Measurements from ENCODE around the gene MOSPD3. TPM values are rescaled to one million over a fixed set of nuclear protein-coding genes. Genes with fewer than 3 reads are reported as not detected.
"Not testable (repeated sequence)": the region's sequence is repeated elsewhere in the genome, so short reads cannot be mapped to it uniquely, and the experiment has no call there.

The MOSPD3 gene, protein sequence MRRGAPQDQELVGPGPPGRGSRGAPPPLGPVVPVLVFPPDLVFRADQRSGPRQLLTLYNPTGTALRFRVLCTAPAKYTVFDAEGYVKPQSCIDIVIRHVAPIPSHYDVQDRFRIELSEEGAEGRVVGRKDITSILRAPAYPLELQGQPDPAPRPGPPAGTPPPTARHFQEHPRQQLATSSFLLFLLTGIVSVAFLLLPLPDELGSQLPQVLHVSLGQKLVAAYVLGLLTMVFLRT
- 10.1 and 18.5 TPM in 2 replicates for total RNA-seq (2014; rRNA removed; shearing (Covaris generic))

DNA sequence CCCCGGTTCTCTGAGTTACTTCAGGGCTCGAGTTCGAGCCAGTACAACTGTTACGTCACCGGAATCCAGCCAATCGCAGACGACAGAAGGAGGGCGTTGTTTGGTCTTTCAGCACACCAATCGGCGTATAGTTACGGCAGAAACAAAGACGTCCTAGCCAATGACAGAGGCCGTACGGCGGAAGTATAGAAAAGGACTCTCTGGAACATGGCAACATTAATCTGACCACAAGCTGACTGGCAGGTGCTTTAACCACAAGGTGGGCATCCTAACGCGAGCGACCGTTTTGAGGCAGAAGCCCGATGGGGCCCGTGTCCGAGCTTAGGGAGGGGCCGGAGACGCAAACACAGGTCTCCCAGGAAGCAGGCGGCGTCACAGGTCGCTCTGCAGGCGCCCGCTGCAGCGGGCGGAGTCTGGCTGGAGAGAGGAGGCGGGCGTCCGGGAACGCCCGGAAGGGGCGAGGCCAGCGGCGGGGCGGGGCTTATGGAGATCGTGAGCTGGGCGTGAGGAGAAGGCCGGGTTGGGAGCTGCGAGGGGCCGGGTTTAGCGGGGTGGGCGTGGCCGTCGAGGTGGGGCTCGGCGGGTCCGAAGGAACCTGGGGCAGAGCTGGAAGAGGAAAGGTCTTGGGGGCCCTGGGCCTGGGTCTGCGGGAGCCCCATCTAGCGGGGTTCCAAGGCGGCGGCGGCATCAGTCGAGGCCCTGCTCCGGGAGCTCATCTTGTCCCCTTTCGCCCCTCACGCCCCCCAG is at the start of gene MOSPD3:
MOSPD3 (plus strand) TSS at position 558 of the 747 bp plus-strand sequence. CDS start 252 bp downstream, outside the sequence.
- peak; percentile 100 for DNase-seq (ENCODE audit: low spot score)

DNA sequence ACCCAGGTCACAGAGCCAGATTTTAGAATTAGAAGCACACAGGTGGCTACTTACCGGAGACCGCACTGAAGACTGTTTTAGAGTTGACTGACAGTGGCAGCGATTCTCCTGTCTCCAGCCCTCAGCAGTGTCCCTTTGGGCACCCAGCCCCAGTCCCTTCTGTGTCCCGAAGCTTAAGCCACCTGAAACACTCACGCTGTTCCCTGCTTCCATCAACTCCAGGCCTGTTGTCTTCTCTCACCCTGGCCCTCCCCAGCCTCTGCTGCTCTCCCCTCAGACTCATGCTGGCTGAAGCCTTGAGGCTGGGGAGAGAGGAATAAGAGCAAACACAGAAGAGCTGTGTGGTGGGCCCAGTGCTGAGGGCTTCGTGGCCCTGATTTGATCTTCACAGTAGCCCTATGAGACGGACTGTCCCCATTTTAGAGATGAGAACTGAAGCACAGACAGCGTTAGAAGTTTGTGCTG is 49.2 kb upstream of the MOSPD3 start:
- no peak for DNase-seq (ENCODE audit: low spot score)

DNA sequence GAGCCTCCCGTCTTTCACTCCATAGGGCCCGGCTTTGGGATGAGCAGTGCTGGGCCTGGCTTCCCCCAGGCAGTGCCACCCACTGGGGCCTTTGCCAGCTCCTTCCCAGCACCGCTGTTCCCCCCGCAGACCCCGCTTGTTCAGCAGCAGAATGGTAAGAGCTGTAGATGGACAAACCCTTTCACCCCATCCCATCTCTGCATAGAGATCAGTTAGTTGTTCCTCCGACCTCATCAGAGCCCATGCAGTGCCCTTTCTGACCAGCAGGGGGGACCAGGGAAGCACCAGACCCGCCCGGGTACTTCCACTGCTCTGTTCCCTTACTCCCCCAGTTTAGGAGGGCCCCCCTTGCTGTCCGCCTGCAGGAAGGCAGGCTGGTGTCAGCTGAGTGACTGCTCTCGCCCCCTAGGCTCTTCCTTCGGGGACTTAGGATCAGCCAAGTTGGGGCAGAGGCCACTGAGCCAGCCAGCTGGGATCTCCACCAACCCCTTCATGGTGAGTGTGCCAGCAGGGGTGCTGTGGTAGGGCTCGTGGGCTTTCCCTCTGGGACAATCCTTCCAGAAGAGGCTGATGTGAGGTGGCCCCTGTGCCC is 48.4 kb upstream of the MOSPD3 start:
- DNase-seq (ENCODE audit: low spot score): peak; percentile 48

DNA sequence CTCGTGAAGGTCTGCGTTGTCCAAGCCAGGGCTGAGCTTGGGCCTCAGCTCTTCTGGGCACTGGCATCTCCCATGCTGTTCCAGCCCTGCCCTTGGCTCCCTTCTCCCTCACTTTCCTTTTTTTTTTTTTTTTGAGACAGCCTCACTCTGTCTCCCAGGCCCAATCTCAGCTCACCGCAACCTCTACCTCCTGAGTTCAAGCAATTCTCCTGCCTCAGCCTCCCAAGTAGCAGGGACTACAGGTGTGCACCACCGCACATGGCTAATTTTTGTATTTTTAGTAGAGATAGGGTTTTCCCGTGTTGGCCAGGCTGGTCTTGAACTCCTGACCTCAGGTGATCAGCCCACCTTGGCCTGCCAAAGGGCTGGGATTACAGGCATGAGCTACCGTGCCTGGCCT is 47.9 kb upstream of the MOSPD3 start:
- not testable (repeated sequence) for DNase-seq (ENCODE audit: low spot score)

DNA sequence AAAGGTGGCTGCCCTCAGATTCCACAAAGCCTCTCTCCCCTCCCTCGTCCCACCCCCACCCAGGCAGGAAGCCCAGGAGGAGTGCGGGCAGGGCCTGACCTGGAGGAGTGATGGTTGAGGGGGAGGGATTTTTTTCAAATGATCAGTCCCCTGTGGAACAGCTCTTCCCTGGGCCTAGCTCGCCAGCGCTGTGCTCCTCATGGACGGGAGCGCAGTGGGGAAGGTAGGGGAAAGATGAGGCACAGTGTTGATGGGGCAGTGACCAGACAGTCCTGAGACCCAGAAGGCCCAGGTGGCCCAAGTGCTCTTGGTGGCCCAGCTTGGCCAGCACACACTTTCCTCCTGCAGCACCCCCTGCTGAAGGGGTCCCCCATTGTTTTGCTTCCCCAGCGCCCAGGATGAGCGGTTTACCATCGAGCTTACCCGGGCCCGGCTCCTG is 47.2 kb upstream of the MOSPD3 start:
- DNase-seq (ENCODE audit: low spot score): no peak

DNA sequence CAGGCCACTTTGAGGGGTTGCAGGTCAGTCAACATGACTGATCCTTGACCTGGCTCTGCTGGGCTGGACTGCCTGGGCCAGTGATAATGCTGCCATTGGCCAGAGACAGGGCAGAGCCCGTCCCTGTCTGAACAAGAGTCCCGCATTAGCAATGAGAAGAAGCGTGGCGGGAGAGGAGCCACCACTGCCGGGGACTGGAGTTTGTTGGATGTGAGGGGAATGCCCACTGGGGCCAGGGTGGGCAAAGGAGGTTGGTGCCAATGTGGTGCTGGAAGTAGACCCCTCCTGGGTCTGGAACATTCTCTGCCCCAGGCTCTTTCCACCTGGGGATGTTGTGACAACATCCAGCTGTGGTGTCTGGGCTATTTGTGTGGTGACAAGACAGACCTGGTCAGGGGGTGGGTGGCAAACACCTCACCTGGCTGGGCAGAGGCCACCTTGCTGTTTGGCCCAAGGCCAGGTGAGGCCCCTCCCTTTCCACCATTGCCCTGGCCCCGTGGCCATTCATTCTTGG is 46.3 kb upstream of the MOSPD3 start:
- no peak for DNase-seq (ENCODE audit: low spot score)

DNA sequence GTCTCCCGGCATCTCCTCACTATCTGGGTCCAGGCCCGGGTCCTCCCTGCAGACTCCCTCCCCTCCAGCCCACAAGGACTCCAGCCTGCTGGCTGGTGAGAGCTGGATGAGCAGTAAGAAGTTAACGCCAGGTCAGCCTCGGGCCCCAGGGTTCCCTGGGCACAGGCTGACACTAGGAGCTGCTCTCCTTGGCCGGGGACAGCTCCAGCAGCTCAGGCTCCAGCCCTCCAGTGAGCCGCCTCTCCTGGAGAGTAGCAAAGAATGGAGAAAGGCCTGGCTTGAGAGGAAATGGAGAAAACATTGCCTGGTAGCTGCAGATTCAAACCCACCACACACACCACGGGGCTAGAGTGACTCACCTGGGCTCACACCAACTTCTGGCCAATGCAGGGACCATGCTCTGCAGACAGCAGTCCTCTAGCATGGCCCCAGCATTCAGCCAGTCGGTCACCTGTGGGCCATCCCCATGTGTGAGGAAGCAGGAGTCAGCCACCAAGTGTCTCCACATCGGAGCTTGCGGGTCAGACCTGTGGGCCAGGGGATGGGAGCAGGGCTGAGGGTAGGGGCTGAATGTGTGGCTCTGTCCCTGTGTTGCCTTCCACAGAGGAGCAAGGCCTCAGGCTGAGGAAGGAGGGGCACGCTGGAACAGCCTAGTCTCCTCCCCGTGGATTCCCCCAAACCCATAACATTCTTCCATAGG is 45.2 kb upstream of the MOSPD3 start:
- no peak for DNase-seq (ENCODE audit: low spot score)

DNA sequence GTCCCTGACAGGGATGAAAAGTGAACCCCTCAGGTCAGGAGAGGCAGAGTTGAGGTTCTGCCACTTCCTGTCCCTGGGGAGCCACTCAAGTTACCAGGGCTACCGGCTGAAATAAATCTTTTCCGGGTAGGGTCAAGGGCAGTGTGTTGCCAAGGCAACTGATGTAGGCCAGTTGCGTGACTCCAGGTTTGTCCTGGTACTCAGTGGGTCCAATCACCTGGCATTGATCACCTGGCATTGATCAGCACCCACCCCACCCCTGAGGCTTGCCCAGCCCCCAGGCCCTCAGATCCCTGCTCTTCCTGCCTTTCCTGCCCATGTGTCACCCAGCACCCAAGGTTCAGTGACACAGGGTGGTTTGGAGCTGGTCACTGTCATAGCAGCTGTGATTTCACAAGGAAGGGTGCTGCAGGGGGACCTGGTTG is 44.6 kb upstream of the MOSPD3 start:
- no peak for DNase-seq (ENCODE audit: low spot score)

DNA sequence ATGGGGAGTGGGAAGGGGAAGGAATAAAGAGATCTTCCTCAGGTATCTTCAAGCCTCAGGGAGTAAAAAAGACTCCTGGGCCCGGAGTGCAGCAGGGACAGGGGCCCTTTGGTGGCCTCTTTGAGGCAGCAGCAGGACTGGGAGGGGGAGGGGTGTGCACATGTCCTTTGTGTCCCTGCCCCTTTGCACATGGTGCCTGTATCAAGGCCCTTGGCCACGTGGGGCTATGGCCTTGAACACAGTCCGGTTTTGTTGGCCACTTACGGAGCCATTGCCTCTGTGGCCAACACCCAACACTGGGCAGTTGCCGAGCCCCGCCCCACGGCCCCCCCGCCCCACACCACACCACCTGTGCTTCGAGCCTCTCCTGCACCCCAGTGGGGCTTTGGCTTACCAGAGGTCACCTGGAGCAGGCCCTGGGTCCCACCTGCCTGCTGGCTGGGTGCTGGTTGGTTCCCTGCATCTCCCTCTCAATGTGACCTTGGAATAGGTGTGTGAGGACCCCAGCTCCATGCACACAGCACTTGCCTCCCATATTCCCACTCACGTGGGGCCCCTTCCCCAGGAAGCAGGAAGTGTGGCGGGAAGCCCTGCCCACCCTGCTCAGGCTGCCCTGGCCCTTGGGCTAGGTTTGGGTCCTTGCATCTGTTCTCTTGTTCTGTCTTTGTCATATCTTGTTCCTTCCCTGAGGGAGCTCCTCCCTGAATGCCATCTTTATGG is 44.0 kb upstream of the MOSPD3 start:
- no peak for DNase-seq (ENCODE audit: low spot score)

DNA sequence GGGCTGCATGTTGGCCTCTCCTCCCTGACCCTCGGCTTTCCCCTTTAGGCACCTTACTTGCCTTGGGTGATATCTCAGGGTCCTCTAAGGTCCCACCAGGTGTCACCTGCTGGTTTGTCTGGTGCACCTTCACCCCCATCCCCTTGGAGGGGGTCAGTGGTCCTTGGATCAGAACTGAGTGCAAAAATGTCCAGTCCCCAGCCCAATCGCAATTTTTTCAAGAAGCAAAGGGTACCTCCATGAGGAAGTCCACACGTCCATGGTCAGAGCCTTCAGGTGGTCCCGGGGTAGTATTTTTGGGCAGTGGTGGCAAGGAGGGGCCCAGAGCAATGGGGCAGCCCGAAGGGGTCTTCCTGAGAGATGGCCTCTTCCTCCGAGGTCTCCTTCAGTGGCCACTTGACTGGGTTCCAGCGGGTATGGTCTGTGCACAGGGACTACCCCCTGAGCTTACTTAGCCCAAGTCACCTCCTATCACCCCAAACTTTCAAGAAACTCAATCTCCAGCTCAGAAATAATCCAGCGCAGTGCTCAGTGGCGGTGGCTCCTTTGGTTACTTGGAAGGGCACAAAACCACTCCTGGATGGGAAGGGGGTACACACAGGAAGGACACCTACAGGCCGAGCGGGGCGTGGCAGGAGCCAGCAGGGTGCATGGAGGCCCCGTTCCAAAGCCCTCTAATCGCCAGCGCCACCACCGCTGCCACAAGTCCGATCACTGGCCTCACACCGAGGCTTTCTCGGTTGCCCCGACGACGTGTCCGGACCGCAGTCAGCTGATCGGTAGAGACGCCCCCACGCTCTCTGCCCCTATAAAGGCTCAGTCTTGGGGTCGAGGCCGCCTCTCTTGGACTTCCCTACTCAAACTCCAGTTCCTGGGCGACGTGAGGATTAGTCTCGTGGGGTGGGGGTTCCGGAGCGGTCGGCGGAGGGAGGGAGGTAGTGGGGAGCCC is 43.2 kb upstream of the MOSPD3 start:
- no peak for DNase-seq (ENCODE audit: low spot score)

DNA sequence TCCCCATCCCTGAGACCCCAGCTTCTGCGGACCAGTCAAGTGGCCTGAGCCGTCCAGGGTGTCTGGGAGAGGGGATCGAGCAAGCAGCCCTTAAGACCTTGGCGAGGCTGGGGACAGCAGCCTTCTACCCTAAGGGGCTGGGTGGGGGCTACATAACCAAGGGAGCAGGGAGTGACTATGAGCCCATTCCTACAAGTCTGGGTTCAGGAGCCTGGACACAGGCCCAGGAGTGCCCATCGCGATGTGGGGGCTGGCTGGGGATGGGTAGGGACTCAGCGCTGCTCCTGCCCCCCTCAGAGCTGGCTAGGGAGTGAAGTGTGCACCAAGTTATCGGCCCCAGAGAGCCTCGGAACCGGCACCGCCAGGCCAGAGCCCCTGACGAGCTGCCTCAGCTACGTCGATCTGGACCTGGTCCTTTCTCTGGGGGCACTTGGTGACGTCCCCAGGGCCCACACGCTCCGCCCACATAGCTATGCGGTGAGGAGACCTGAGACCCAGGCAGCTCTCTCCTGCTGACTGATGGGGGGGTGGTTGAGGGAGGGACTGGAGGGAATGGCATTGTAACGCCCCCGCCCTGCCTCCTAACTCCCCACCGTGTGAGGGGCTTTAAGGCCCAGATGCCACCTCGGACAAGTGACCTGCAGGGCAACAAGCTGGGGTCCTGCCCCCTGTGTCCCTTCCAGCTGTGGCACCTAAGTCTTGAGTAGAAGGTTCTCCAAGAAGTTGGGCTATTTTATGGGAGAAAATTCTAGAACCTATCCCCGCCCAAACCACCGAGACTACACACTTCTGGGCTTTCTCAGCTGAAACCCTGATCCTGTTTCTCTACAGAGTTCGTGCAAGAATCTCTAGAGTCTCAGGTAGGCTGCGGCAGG is 41.1 kb upstream of the MOSPD3 start:
- no peak for DNase-seq (ENCODE audit: low spot score)

DNA sequence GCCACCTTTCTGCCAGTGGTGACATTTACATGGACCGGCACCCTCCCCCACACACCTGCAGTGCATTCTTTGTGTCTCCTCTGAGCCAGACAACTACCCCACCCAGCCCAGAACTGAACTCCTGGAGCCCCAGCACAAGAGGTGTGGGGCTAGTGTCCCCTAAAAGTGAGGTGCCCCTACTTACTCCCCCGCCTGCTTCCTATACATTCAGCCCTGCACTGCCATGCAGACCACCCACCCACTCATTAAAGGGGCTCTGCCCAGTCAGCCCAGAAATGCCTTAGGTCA is 40.6 kb upstream of the MOSPD3 start:
- DNase-seq (ENCODE audit: low spot score): no peak

DNA sequence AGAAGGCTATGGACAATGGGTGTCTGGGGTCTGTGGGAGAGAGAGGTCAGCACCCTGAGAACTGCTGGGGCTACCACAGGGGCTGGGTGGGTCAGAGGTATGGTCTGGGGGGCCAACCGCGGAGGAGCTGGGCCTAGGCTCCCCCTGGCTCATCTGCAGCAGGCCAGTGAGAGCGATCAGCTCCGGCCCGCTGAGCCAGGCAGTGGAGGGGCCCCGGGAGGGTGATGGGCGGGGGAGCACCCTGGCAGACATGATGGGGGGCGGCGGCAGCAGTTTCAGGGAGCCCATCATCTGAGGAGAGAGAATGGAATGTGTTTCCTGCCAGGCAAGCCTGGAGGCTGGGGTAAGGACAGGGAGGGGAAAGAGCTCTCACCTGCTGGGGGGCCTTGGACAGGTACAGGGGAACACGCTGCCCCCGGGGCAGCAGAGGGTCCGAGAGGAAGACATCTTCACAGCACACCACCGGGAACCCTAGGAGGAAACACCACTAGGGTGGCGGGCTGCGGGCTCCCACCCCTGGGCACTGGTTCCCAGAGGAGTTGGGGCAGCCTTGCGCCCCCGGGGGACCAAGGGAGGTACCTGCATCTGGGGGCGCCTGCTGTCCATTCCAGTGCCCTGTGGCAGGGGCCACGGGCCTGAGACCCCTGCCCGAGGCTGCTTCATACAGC is 39.9 kb upstream of the MOSPD3 start:
- DNase-seq (ENCODE audit: low spot score): no peak

DNA sequence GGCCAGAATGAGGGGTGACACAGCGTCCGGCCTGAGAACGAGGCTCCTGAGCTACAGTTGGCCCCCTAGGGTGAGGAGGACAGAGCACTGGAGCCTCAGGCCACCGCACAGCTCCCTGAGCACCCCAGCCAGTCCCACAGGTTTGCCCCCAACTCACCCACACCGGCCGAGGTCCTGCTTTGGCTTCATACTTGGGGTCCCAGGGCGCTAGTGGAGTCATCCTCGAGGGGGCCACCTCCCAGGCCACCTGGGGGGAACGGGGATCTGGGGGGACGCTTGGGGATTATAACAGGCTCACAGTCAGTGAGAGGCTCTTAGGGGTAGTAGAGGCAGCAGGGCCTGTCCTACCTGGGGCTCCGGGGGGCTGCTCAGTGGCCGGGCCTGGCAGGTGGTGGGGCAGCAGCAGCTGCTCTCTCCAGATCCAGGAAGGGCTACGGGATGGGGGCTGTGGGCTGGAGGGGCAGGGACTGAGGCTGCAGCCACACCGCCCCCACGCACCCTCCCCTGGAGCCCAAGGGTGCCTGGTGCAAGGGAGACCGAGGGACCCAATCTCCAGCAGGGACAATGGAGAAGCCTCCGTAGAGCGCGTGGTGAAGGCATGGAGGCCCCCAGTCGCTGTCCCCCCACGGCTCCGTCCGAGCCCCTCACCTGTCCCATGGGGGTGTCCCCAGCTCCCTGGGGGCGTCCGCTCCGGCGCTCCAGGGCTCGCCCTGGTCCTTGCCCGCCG is 39.2 kb upstream of the MOSPD3 start:
- DNase-seq (ENCODE audit: low spot score): no peak

DNA sequence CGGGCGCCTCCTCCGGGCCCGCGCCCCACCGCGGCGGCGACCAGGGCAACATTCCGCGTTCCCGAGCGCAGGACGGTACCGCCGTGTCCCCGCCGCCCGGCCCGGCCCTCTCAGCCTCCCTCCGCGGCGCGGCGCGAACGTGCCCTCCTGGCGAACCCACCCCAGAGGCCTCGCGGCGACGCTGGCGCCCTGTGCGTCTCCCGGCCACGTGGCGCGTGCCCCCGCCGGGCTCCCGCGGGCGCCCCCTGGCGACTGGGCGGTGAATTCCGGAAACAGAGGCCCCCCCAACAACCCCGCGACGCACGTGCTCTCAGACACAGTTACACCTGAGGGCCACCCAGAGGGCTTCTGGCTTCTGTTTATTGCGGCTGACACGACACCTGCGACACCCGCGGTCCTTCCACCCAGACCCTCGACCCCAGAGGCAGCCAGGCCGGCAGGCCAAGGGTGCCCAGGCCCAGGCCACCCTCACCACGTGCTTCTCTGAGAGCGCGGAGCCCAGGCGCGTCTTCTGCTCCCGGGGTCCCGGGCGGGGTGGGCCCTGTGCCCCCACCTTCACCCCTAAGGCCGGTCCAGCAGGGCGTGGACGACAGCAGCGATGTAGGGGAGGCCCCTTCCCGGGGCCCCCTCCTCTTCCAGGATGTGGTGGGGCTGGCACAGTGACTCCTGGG is 38.5 kb upstream of the MOSPD3 start, which contains the start of gene SAP25:
SAP25 (minus strand) TSS at position 210 of the 671 bp plus-strand sequence; CDS start at position 52, 158 bp downstream.
- DNase-seq (ENCODE audit: low spot score): no peak

DNA sequence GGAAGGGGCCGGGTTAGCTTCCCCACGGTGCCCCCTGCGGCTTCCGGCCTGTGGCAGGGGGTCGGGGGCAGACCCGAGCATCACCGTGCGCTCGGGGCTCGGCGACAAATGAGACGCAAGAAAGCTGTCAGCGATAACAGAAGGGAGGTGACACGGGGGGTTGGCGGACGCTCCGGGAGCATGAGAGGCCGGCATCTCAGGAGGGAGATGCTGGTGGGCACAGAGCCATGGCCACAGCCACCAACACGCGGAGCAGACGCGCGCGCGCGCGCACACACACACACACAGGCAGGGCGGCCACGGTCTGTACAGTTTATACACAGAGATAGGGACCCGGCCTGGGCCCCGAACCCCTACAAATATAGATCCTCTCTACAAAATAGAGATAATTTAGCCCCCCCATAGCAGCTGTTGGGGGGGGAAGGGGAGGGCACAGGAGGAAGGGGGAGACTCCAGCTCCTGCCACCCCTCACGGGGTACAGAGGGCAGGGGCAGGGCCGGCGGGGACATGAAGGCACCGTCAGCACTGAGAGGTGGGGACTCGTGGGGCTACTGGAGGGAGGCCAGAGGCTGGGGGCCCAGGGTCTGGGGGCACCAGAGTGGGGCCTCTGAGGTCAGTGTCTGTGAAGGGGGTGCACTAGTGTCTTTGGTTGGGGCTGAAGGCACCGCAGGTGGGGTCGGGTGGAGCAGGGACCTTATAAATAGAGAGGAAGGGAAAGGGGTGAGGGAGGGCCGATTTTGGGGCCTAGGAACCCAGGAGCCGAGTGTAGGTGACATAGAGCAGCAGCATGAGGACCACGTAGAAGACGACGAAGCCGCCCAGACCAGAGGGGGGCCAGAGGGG is 37.8 kb upstream of the MOSPD3 start:
- DNase-seq (ENCODE audit: low spot score): no peak

All from H4 (cell line).